Suppressor macrophage treated with lipopolysaccharide for 1 hour (primary cell): ENCODE data around the gene AKR1B1.

Experiments used
- DNase-seq, 3 donors: peaks; one replicate each; pipeline ENCODE4 v3.0.0-alpha.2; 2020 to 2022

The AKR1B1 gene

DNA sequence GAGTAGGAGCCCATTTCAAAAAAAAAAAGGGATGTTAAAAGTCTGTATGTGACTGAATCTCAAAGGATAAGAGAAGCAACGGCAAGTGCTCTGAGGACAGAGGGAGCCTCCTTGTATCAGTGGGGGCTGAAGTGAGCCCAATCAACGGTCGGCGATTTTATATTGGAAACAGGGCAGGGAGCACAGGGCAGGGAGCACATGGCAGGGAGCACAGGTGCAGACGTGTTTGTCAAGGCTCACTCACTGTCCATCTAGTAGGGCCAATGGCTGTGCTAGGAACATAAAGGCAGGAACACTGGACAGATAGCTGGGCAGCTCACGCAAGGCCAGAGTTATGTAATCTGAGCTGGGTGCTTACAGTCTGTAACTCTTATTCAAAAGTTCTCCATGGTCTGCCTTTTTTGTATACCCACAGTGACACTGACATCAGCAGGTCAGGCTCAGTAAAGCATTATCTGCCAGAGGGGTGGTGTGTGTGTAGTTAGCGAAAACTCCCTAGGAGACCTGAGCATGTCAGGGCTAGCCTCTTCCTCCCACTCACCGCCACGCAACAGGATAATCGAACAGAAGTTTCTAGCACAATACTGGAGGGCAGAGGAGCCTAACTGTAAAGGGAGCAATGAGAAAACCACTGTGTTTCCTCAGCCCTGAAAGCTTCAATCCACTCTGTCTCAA, 15.4 kb downstream of the AKR1B1 start:
- no peak for DNase-seq

GRCh38 chr7:134442441-134443220, 16.3 kb downstream of the AKR1B1 start:
- no peak for DNase-seq

DNA sequence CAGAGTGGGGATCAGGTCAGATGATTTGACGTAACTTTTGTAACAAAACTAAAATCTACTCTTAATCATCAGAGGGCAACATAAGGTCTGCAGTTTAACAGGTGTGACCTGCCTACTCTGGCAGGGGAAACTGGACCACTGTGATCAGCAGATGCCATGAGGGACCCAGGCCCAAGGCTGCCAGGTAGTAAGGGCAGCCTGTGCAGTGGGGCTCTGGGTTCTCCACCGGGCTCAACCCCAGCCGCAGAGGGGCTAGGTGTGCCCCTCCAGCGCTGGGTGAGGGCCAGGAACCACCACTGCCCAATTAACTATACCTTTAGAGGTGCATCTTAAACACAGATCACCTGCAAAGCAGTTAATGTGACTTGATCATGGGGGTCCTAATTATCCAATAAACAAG, 17.6 kb downstream of the AKR1B1 start:
- DNase-seq, result no peak

DNA sequence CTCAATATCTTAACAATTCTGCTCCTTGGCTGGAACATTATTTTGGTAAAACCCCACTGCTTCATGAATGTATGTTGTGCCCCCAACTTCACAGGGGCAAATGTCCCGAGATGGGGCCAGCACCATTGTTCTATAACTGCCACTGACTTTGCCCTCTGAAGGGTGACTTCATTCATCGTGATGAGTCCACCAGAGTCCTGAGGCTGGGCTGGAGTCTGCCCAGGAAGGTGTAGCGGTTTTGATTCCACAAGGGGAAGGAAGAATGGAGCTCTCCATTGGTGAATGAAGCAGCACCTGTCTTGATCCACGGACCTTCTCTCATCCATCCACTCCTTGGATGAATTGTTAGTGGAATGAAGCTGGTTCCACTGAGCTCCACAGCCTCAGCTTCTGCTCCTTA, 18.4 kb downstream of the AKR1B1 start:
- no peak for DNase-seq

DNA sequence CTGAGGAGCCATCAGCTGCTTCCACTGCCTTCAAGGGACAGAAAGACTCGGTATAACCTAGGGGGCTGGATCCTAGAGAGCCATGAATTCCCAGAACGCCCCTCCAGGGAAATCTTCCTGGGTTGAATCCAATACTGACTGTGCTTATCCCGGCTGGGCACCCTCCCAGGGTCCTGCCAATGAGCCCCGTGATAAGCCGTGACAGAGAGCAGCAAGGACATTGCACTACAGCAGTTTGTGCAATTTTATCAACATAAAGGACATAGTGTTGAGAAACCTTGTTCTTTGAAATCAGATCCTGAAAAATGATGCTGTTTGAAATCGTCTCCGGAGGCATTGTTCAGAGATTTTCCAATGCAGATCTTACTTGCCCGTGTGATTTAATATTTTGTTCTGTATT, 18.8 kb downstream of the AKR1B1 start:
- no peak for DNase-seq

- no peak for DNase-seq
These were observed 20.0 kb downstream of the AKR1B1 start for GRCh38 chr7:134438946-134439345.

DNA sequence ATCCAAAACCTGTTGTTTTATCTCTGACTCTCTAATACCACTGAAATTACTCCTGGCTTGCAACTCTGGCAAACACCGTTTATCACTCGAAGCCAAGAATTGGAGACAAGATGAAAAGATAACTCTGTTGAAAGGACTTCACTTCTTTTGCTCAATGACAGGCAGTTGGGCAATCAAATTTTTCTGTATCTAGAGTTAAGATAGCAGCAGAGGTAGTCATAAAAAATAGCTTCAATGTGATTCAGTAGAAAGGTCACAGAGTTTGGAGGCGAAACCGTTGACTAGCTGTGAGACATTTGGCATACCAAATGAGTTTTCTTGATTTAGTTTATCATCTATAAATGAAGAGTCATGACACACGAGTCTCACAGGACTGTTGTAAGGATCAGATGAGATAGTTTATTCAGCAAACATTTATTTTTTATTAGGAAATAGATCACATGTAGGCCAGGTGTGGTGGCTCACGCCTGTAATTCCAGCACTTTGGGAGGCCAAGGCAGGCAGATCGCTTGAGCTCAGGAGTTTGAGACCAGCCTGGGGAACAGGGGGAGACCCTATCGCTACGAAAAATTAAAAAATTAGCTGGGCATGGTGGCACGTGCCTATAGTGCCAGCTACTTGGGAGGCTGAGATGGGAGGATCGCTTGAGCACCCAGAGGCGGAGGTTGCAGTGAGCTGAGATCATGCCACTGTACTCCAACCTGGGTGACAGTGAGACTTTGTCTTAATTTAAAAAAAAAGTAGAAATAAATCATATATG, 23.6 kb downstream of the AKR1B1 start:
- DNase-seq, result no peak

DNA sequence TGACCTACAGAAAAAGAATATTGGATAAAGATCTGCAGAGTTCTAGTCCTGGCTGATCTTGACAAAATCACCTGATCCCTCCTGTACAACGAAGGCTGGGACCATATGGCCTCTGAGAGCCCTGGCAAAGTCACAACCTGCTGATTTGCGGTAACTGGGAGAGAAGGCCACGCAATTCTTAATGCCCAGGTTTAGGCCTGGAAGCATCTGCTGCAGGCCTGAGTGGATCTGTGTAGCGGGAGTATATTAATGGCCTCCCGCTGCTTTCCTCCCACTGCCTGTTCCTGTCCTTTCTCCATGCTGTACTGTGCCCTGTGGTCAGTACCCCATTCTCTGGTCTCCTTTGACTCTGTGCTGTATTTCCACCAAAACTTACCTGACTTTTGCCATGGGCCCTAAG, 24.2 kb downstream of the AKR1B1 start:
- DNase-seq, result no peak

DNA sequence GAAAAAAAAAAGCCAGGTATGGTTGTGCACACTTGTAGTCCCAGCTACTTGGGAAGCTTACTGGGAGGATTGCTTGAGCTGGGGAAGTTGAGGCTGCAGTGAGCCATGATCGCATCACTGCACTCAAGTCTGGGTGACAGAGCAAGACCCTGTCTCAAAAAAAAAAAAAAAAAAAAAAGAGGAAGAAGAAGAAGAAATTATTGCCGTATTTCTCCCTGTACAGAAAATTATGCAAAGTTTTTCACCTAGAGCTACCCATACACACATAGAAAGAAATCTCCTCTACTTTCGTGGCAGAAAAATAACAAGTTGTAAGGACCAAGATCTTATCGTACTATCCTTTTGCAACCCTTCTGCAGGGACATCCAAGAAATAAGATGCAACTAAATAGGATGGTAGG, 25.5 kb downstream of the AKR1B1 start:
- no peak for DNase-seq

- DNase-seq, result peak; percentile 90 to 93 (median 92)
These were observed 26.4 kb downstream of the AKR1B1 start for GRCh38 chr7:134432296-134433152.

DNA sequence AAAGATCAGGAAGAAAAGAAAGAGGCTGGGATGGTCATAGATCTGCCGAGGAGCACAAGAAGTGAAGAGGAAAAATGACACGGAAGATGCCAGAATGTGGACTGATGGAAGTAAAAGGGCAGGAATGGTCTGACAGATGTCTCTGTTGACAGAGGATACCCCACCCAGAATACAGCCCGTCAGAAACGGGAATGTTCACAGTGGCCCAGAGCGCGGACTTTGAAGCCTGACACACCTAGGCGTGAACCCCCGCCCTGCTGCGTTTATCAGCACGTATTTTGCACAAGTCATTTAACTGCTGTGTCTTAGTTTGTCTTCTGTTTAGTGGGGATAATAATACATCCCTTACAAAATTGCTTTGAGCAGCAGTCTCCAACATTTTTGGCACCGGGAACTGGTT, 27.1 kb downstream of the AKR1B1 start:
- no peak for DNase-seq

GRCh38 chr7:134429481-134429880, 29.4 kb downstream of the AKR1B1 start:
- no peak for DNase-seq

- no peak for DNase-seq
These were observed 30.0 kb downstream of the AKR1B1 start for GRCh38 chr7:134428942-134429341.

DNA sequence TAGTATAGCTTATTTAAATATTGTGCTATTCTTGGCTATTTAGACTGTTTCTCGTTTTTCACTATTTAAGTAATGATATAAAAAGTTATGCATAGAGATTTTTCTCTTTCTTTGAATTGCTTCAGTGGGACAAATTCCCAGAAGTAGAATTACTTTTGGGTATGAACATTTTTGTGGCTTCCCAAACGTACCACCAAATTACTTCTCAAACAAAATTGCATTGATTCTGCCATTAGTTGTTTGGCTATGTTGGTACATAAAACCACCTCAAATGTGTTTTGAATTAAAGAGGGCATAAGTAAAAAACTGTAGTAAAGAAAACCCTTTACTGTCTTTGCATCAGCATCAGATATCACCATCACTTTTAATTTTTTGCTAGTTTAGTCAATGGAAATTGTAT, 31.0 kb downstream of the AKR1B1 start:
- DNase-seq, result no peak

DNA sequence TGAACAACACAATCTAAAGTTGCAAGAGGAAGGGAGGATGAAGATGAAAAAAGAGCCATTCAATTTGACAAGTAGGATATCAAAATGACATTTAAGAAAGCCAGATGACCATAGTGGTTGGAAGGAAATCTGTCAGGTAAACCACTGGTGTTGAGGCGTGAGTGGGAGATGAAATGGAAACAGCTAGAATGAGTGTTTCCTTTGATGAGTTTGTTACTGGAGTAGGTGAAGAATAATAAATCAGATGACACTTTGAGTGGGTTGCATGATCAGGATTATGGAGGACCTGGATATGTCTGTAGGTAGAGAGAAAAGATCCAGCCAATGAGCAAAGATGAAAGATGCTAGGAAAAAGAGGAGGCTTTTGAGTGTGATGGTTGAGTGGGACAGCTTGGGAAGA, 33.1 kb downstream of the AKR1B1 start:
- DNase-seq, result no peak

DNA sequence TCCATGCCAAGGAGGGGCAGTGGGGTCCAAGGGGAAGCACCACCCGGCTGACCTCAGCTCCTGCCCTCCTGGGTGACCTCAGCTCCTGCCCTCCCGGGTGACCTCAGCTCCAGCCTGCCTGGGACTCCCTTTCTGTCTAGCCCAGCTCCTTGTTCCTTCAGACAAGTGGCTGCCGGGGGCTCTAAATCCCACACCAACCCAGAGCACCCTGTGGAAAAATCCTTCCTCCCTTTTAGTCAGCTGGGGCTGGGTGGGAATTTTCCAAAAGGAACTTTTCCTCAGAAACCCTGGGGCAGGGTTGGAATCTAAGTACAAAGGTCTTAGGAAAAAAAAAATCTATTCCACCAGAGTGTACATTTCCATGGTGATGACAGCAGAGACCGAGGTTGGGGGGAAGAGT, 36.3 kb downstream of the AKR1B1 start:
- peak; percentile 21 to 53 (median 38) for DNase-seq

DNA sequence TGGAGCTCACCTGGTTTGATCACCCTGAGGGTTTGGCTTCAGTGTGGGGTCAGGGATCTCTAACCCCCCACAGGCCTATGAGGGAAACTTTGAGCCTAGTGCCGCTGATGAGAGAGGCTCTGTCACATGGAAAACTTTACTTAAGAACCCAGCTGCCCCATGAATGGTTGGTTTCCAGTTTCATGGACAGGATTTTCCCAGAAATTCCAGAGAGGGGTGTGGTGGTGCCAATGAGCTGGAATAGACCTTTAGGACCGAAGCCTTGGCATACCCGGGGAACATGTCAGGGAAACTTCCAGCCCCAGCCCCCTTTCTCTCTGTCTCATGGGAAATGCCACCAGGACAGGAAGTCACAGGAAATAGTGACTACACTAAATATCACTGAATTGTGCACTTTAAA, 36.9 kb downstream of the AKR1B1 start:
- DNase-seq, result peak; percentile 39 to 53 (median 40)

GRCh38 chr7:134420424-134421125, 38.3 kb downstream of the AKR1B1 start:
- DNase-seq, result peak; percentile 44 to 51 (median 47)

- no peak for DNase-seq
These were observed 39.0 kb downstream of the AKR1B1 start for GRCh38 chr7:134419875-134420274.

DNA sequence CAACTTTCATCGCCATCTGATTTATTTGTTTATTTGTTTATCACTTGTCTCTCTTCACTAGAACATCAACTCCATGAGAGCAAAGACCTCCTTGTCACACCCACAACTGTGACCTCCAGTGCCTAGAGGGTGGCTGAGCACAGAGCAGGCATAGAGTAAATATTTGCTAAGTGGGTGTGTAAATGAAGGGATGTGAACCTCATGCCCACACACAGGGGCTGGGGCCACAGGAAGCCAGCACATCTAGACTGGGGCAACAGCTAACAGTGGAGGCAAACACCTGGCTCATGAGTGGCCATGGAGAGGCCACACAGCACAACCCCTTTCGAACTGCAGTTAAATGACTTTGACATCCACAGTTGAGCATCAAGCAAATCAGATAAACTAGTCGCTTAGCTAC, 39.8 kb downstream of the AKR1B1 start:
- no peak for DNase-seq

DNA sequence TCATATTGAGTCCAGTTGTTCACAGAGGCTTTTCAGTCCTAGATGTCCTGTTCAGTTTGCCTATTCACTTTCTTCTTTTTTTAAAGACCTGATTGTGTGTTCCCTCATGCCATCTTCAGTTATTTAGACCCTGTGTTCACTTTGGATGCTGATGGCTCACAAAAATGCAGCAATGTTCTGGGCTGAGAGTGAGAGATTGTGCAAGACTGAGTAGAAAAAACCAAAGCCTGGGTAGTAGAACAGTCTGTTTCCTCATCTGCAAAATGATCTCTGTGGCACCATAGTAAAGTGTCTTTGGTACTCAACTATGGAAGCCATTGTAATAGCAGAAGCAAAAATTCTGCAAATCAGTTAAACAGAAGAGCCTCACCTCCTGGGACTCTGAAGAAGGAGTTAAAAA, 43.2 kb downstream of the AKR1B1 start:
- no peak for DNase-seq

DNA sequence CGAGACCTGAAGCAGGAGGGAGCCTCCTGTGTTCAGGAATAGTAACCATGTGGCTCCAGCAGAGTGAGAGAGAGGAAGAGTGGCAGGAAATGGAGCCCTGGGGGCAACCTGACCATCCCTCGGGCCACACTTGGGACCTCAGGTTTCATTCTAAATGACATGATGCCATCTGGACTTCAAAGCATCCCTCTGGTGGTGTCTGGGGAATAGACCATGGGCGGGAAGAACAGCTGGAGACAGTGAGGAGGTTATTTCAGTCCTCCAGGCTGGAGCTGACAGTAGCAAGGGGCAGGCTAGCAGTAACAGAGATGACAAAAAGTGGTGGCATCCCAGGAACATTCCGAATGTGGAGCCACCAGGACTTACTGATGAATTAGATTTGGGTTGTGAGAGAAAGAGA, 44.8 kb downstream of the AKR1B1 start:
- DNase-seq, result no peak
